ENCODE results near the gene FRMPD4.

DNA sequence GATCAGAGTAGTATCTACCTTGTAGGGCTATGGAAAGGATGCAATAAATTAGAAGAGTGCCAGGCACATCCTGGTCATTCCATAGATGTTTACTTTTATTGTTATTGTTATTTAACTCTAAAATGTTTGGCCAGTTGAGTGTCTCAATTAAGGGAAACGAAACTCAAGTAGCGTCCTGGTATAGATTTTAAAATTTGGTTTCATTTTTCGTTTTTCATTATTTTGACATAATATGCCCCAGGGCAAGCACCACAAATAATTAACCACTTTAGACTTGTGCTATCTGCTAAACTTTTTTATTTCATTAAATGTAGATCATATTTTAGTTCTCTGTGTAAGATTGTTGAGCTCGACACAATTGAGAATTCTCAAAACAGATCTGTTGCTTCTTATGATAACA lies 473.2 kb downstream of the FRMPD4 start:
- TF ChIP-seq REST (IDR thresholded peaks at IDR 0.05; ENCODE audit: unreplicated experiment) (no peak), CTCF (conservative IDR thresholded peaks at IDR 0.05; ENCODE audit: low read depth in 2 of 2) (no peak), ZNF331 (CRISPR knock-in tag; IDR thresholded peaks at IDR 0.05; ENCODE audit: low read depth) (no peak), POLR2AphosphoS5 (IDR thresholded peaks at IDR 0.05; ENCODE audit: low read depth) (no peak), EZH2phosphoT487 (IDR thresholded peaks at IDR 0.05; ENCODE audit: unreplicated experiment) (no peak)

Measured in GM23338 (cell line).